Measurements from ENCODE around the gene CPEB4. TPM values are rescaled to one million over a fixed set of nuclear protein-coding genes. Genes with fewer than 3 reads are reported as not detected.
A peak's percentile ranks its signal among the peaks of the same experiment; 100 is the strongest.

Gene CPEB4
- total and polyA plus RNA-seq, 9 of the 15 experiments (the other 6 are each of a cell fraction or from before 2014, with no cell fraction given) = 7.4 to 21.3 (median 12.4) TPM

GRCh38 chr5:173866858-173867679, 21.1 kb upstream of the CPEB4 start (continued):
- no peak for TF ChIP-seq RNF219 (CRISPR knock-in tag; IDR thresholded peaks at IDR 0.05)
- no peak for TF ChIP-seq OTX1 (CRISPR knock-in tag; IDR thresholded peaks at IDR 0.05)
- no peak for TF ChIP-seq ARHGAP35 (IDR thresholded peaks at IDR 0.05; ENCODE audit: partially characterized antibody)
- no peak for TF ChIP-seq PTBP1 (IDR thresholded peaks at IDR 0.05; ENCODE audit: low read depth, low read length)
- no peak for TF ChIP-seq LEF1 (IDR thresholded peaks at IDR 0.05)
- TF ChIP-seq KDM4B (IDR thresholded peaks at IDR 0.05; ENCODE audit: borderline replicate concordance in 2 of 2, low read depth in 1 of 2) = no peak
- TF ChIP-seq PHF20 (IDR thresholded peaks at IDR 0.05; ENCODE audit: partially characterized antibody) = no peak
- no peak for TF ChIP-seq ZNF134 (CRISPR knock-in tag; conservative IDR thresholded peaks at IDR 0.05)
- peak; percentile 45; the same call in 1 of the 2 replicates for TF ChIP-seq VEZF1 (CRISPR knock-in tag; IDR thresholded peaks at IDR 0.05)
- TF ChIP-seq ZNF277 (CRISPR knock-in tag; IDR thresholded peaks at IDR 0.05; ENCODE audit: borderline replicate concordance) = no peak
- TF ChIP-seq ZNF239 (CRISPR knock-in tag; IDR thresholded peaks at IDR 0.05) = no peak
- TF ChIP-seq FOXJ2 (tag; IDR thresholded peaks at IDR 0.05) = no peak
- no peak for TF ChIP-seq WHSC1 (IDR thresholded peaks at IDR 0.05; ENCODE audit: low read length)
- no peak for TF ChIP-seq ZNF197 (CRISPR knock-in tag; IDR thresholded peaks at IDR 0.05; ENCODE audit: low read depth)
- no peak for TF ChIP-seq POLR3G (IDR thresholded peaks at IDR 0.05; ENCODE audit: extremely low read depth, insufficient read length, insufficient replicate concordance)
- no peak for TF ChIP-seq CHD1 (IDR thresholded peaks at IDR 0.05; ENCODE audit: low read length)
- TF ChIP-seq E2F6 (IDR thresholded peaks at IDR 0.05; ENCODE audit: borderline replicate concordance in 1 of 2, extremely low read depth in 1 of 2, insufficient read depth in 1 of 2, insufficient read length in 1 of 2, low read depth in 1 of 2, low read length in 1 of 2, poor library complexity in 1 of 2, severe bottlenecking in 1 of 2) = no peak
- no peak for TF ChIP-seq PHF21A (IDR thresholded peaks at IDR 0.05; ENCODE audit: borderline replicate concordance, low read depth)
- TF ChIP-seq KDM2B (CRISPR knock-in tag; IDR thresholded peaks at IDR 0.05) = no peak
- TF ChIP-seq HOXB6 (CRISPR knock-in tag; IDR thresholded peaks at IDR 0.05; ENCODE audit: borderline replicate concordance) = no peak
- 0 out of 2 replicates have a peak, but pooled peaks have one; percentile 46 for TF ChIP-seq MYNN (IDR thresholded peaks at IDR 0.05)
- no peak for TF ChIP-seq MYNN (CRISPR knock-in tag; IDR thresholded peaks at IDR 0.05)
- no peak for TF ChIP-seq HNRNPH1 (optimal IDR thresholded peaks at IDR 0.05; ENCODE audit: low read depth, low read length)
